K562 (cell line): ENCODE results near the gene MCRS1. TPM values are rescaled to one million over a fixed set of nuclear protein-coding genes. Genes with fewer than 3 reads are reported as not detected.
"Not testable (repeated sequence)": the region's sequence is repeated elsewhere in the genome, so short reads cannot be mapped to it uniquely, and the experiment has no call there.

Experiments
- ATAC-seq: fragments of 200-7000 bp; cut with Tn5 transposase; 3 replicates; pipeline ENCODE4 v1.9.1; 2020; ENCODE audit warnings: moderate library complexity
- BruUV-seq: library from RNA; stranded (reverse); fragments of 400-500 nt; replicated peaks from 2 replicates; lab custom pipeline; 2021; lab: Mats Ljungman, UMichigan
- CTCF ChIA-PET: fragments of 300-600 bp; formaldehyde crosslinking; extraction: SDS; loops from one replicate; lab custom pipeline; 2021; ENCODE audit warnings: low intra/inter-chr PET ratio; lab: Yijun Ruan, JAX
- POLR2A ChIA-PET: fragments of 300-600, 350-650 bp; sonication (Branson Sonifier 250); formaldehyde crosslinking; extraction: SDS; loops from one replicate; lab custom pipeline; 2021; ENCODE audit warnings: antibody characterized with exemption, inconsistent platforms; lab: Yijun Ruan, JAX
- DNase-seq, 4 experiments: peaks; one replicate each; pipeline versions ENCODE4 v3.0.0 to v3.0.0-alpha.2; 2011 to 2018; ENCODE audit warnings: low spot score in 3 of 4, mixed read lengths in 3 of 4; ENCODE audit errors: extremely low read depth in 1 of 4
- FAIRE-seq: peaks from 2 replicates; lab custom pipeline; 2011; peaks lifted over from hg19 to GRCh38; lab: Jason Lieb, UNC
- H2AFZ ChIP-seq: 2 replicates; pipeline ENCODE4 v1.6.0; 2011; ENCODE audit warnings: low read depth, low read length, control low read depth, inconsistent platforms
- H3K27ac ChIP-seq: fragments of 200-600 bp; 3 replicates; pipeline ENCODE4 v1.8.0; 2011; ENCODE audit warnings: low read depth, mild to moderate bottlenecking, control low read depth, inconsistent platforms, low read length, moderate library complexity, mixed read lengths; ENCODE audit errors: extremely low read depth
- H3K27me3 ChIP-seq, 2 experiments: fragments of 300-600 bp in 1 of 2; 2 replicates in 1 of 2; 3 replicates in 1 of 2; pipeline versions ENCODE4 v1.6.0 to v1.8.0; 2011; ENCODE audit warnings: inconsistent platforms in 2 of 2, low read length in 2 of 2, mild to moderate bottlenecking in 1 of 2, mixed read lengths in 1 of 2, moderate library complexity in 1 of 2; ENCODE audit not compliant: control insufficient read depth in 2 of 2, insufficient read depth in 2 of 2
- H3K36me3 ChIP-seq: fragments of 300-600 bp; 3 replicates; pipeline ENCODE4 v1.8.0; 2011; ENCODE audit warnings: mild to moderate bottlenecking, low read length, inconsistent platforms; ENCODE audit not compliant: control insufficient read depth, insufficient read depth
- H3K4me1 ChIP-seq, 2 experiments: fragments of 200-600 bp in 1 of 2; replicated peaks in 1 of 2; 2 replicates in 1 of 2; 3 replicates in 1 of 2; pipeline versions ENCODE4 v1.5.1 to v1.8.0; 2011; ENCODE audit warnings: inconsistent platforms in 2 of 2, low read length in 2 of 2, mild to moderate bottlenecking in 1 of 2, mixed read lengths in 1 of 2, moderate library complexity in 1 of 2; ENCODE audit not compliant: control insufficient read depth in 2 of 2, insufficient read depth in 2 of 2
- H3K4me2 ChIP-seq: 2 replicates; pipeline ENCODE4 v1.6.1; 2011; ENCODE audit warnings: low read length, control low read depth, inconsistent platforms, mixed read lengths; ENCODE audit not compliant: insufficient read depth
- H3K4me3 ChIP-seq: fragments of 200-600 bp; sonication (generic), shearing (Covaris generic); 2 replicates; pipeline ENCODE4 v1.5.1; 2016; ENCODE audit warnings: control low read depth, inconsistent platforms
- H3K79me2 ChIP-seq: fragments of 200-600 bp; 3 replicates; pipeline ENCODE4 v1.8.0; 2011; ENCODE audit warnings: low read length, inconsistent platforms; ENCODE audit not compliant: control insufficient read depth, insufficient read depth
- H3K9ac ChIP-seq, 2 experiments: 2 replicates each; pipeline versions ENCODE4 v1.6.0 to v1.6.1; 2011; ENCODE audit warnings: low read depth in 2 of 2, low read length in 2 of 2, control low read depth in 1 of 2, inconsistent platforms in 1 of 2, mild to moderate bottlenecking in 1 of 2, mixed read lengths in 1 of 2; ENCODE audit not compliant: insufficient read depth in 1 of 2
- H3K9me1 ChIP-seq: one replicate; pipeline ENCODE4 v1.6.0; 2011; ENCODE audit warnings: inconsistent platforms, mild to moderate bottlenecking, low read length, moderate library complexity; ENCODE audit not compliant: control insufficient read depth, insufficient read depth
- H3K9me3 ChIP-seq: replicated peaks from 2 replicates; pipeline ENCODE4 v1.5.1; 2011; ENCODE audit warnings: low read depth, low read length, inconsistent platforms; ENCODE audit not compliant: control insufficient read depth, insufficient read depth
- H4K20me1 ChIP-seq: replicated peaks from 2 replicates; pipeline ENCODE4 v1.6.1; 2011; ENCODE audit warnings: low read length, inconsistent platforms, mixed read lengths; ENCODE audit not compliant: control insufficient read depth, insufficient read depth
- ELF4 ChIP-seq: fragments of 450-650 bp; formaldehyde crosslinking; IDR thresholded peaks from 2 replicates; pipeline ENCODE4 v1.4.0; 2022; ENCODE audit warnings: missing genetic modification characterization
- ETV5 ChIP-seq: sonication (generic); formaldehyde crosslinking; IDR thresholded peaks from 2 replicates; pipeline ENCODE4 v1.4.0; 2020; ENCODE audit warnings: low read depth, mild to moderate bottlenecking, missing genetic modification reagents
- FOXA3 ChIP-seq, 2 experiments: fragments of 450-650 bp in 1 of 2; sonication (generic) in 1 of 2; formaldehyde crosslinking; IDR thresholded peaks in 1 of 2; conservative IDR thresholded peaks in 1 of 2; 2 replicates each; pipeline versions ENCODE4 v1.4.0 to v1.8.0; 2020 to 2022; ENCODE audit warnings: mild to moderate bottlenecking in 2 of 2, missing genetic modification reagents in 1 of 2
- MAFF ChIP-seq: IDR thresholded peaks from 2 replicates; pipeline ENCODE4 v1.6.1; 2012; ENCODE audit warnings: low read length, improper control_type of control experiment
- ZNF695 ChIP-seq: fragments of 450-650 bp; formaldehyde crosslinking; IDR thresholded peaks from 2 replicates; pipeline ENCODE4 v1.4.0; 2020; ENCODE audit warnings: mild to moderate bottlenecking, moderate library complexity
- WGBS: fragments of 100-300 bp; shearing (Covaris generic); methylation state at CpG from one replicate; pipeline ENCODE4 v1.1.6; 2016; ENCODE audit warnings: low coverage, mixed read lengths; ENCODE audit not compliant: insufficient coverage; ENCODE audit errors: missing lambda C conversion rate; 5-methylcytosine and 5-hydroxymethylcytosine counted together
- in situ Hi-C: fragments of 300-500 bp; cut with MboI; formaldehyde crosslinking; loops from 4 replicates; pipeline ENCODE4 v1.15.0; 2018; ENCODE audit warnings: inconsistent platforms, mixed read lengths
- intact Hi-C: fragments of 100-400 bp; cut with micrococcal nuclease; formaldehyde crosslinking; loops from 2 replicates; pipeline ENCODE4 v1.14.2; 2022
- polyA plus RNA-seq, 8 experiments: library from polyadenylated mRNA; depleted of rRNA in 4 of 8; stranded (reverse) in 5 of 8; unstranded in 3 of 8; fragments of >200 nt; fragmentation: Nextera tagmentation in 2 of 8; fragmentation: Illumina TruSeq in 1 of 8; extraction: Ambion mirVana in 2 of 8; extraction: Trizol in 1 of 8; gene quantifications; 2 replicates each; pipeline versions ENCODE4 v1.2.1 to v1.2.3, GENCODE V29; 2011 to 2014; ENCODE audit warnings: inconsistent platforms in 1 of 8, missing spikeins in 1 of 8
- total RNA-seq, 7 experiments: library from RNA; depleted of rRNA in 6 of 7; stranded (reverse); fragments of >200 nt in 6 of 7; fragmentation: Illumina TruSeq in 2 of 7; extraction: Trizol in 2 of 7; gene quantifications; 2 replicates each; pipeline versions ENCODE4 v1.2.1 to v1.2.3, GENCODE V29; 2011 to 2021; ENCODE audit warnings: low replicate concordance in 1 of 7

MCRS1 gene
- total and polyA plus RNA-seq, 9 of the 15 experiments (the other 6 are each of a cell fraction or from before 2014, with no cell fraction given): 50.0 to 100 (median 73.2) TPM

GRCh38 chr12:49609059-49609874 is 41.3 kb upstream of the MCRS1 start:
- CTCF ChIA-PET: no interaction called here
- Histone ChIP-seq H3K9me3 (no peaks in the 10 kb centered on the region), H3K9ac (no peak overlapping the region), H3K4me3 (no peak overlapping the region), H3K27ac (no peak overlapping the region), H3K27me3 (no peaks in the 10 kb centered on the region), H3K4me2 (no peak overlapping the region), H3K4me1 (no peaks in the 10 kb centered on the region), H3K36me3 (no peaks in the 10 kb centered on the region), H2AFZ (no peak overlapping the region), H3K9me1 (no peaks in the 10 kb centered on the region), H3K79me2 (no peaks in the 10 kb centered on the region), H4K20me1 (no peaks in the 10 kb centered on the region)
- POLR2A ChIA-PET: interaction anchor here (1.1 kb wide), 1 partner anchor 8 kb away, joined by 3 read pairs; no protein-coding TSS in a partner anchor
- ATAC-seq (no peak), FAIRE-seq (no peak), DNase-seq (no peak)
- TF ChIP-seq FOXA3 (CRISPR knock-in tag; conservative IDR thresholded peaks at IDR 0.05 in 1 of 2, IDR thresholded peaks at IDR 0.05 in 1 of 2) (no peak), ZNF695 (no peak), ETV5 (CRISPR knock-in tag) (no peak), MAFF (no peak), ELF4 (CRISPR knock-in tag) (no peak)
- intact Hi-C loops (no loop called here), in situ Hi-C loops (no loop called here)
- BruUV-seq: no TSS peak
- 42% methylated on average over 2 of the region's 2 CpGs for WGBS

- DNase-seq, H3K9me3 ChIP-seq, H3K9me1 ChIP-seq, ATAC-seq, H3K27me3 ChIP-seq, H4K20me1 ChIP-seq, intact Hi-C loops, H3K9ac ChIP-seq, in situ Hi-C loops, H3K4me2 ChIP-seq, H2AFZ ChIP-seq, H3K4me1 ChIP-seq, H3K4me3 ChIP-seq, BruUV-seq, H3K36me3 ChIP-seq, H3K27ac ChIP-seq, CTCF ChIA-PET, H3K79me2 ChIP-seq, FAIRE-seq: not testable (repeated sequence)
- POLR2A ChIA-PET: interaction anchor here (1.3 kb wide), 1 partner anchor 20 kb away, joined by 3 read pairs; no protein-coding TSS in a partner anchor
- 35% methylated on average over 3 of the region's 4 CpGs for WGBS
Measured at GRCh38 chr12:49605539-49605938, 37.6 kb upstream of the MCRS1 start, which contains the start of gene FAM186B. FAM186B (minus strand) TSS chr12:49605639; CDS start chr12:49605477, 162 bp downstream.
